Stimulated activated CD8-positive, alpha-beta memory T cell treated with anti-CD3 and anti-CD28 coated beads, Interleukin-15, amount 100 ng/mL, for 1 hour (primary cell): ENCODE data around the gene CCR1.
"Not testable (repeated sequence)": the region's sequence is repeated elsewhere in the genome, so short reads cannot be mapped to it uniquely, and the experiment has no call there.

Source experiments
- DNase-seq: peaks from one replicate; pipeline ENCODE4 v3.0.0-alpha.2; 2020; ENCODE audit warnings: low read depth

CCR1 gene

GRCh38 chr3:46212101-46212500, 4.0 kb upstream of the CCR1 start:
- no peak for DNase-seq

- no peak for DNase-seq
These were observed 1.8 kb upstream of the CCR1 start for GRCh38 chr3:46209746-46210470.

GRCh38 chr3:46209053-46209452, 940 bp upstream of the CCR1 start:
- no peak for DNase-seq

- not testable (repeated sequence) for DNase-seq
These were observed 599 bp downstream of the CCR1 start for GRCh38 chr3:46207514-46207913.

- DNase-seq: no peak
These were observed 1.7 kb downstream of the CCR1 start for GRCh38 chr3:46206282-46207015.

- no peak for DNase-seq
These were observed 2.7 kb downstream of the CCR1 start for GRCh38 chr3:46205286-46205960.

- no peak for DNase-seq
These were observed 4.4 kb downstream of the CCR1 start for GRCh38 chr3:46203681-46204080.

- no peak for DNase-seq
These were observed 5.6 kb downstream of the CCR1 start for GRCh38 chr3:46202535-46202934.

- DNase-seq: no peak
These were observed 7.3 kb downstream of the CCR1 start for GRCh38 chr3:46200790-46201189.

GRCh38 chr3:46200211-46200610, 7.9 kb downstream of the CCR1 start:
- no peak for DNase-seq

GRCh38 chr3:46196261-46196957, 11.7 kb downstream of the CCR1 start:
- DNase-seq: no peak

- no peak for DNase-seq
These were observed 13.1 kb downstream of the CCR1 start for GRCh38 chr3:46194868-46195553.

GRCh38 chr3:46193436-46193835, 14.7 kb downstream of the CCR1 start:
- DNase-seq: no peak

- DNase-seq: no peak
These were observed 15.2 kb downstream of the CCR1 start for GRCh38 chr3:46192939-46193338.

- DNase-seq: no peak
These were observed 16.4 kb downstream of the CCR1 start for GRCh38 chr3:46191730-46192129.

- no peak for DNase-seq
These were observed 19.4 kb downstream of the CCR1 start for GRCh38 chr3:46188708-46189107.

GRCh38 chr3:46187876-46188275, 20.2 kb downstream of the CCR1 start:
- no peak for DNase-seq

- DNase-seq: no peak
These were observed 20.8 kb downstream of the CCR1 start for GRCh38 chr3:46187341-46187700.

GRCh38 chr3:46186471-46187340, 21.4 kb downstream of the CCR1 start:
- no peak for DNase-seq

GRCh38 chr3:46184469-46184868, 23.6 kb downstream of the CCR1 start:
- DNase-seq: no peak

- no peak for DNase-seq
These were observed 24.8 kb downstream of the CCR1 start for GRCh38 chr3:46183330-46183729.
